ENCODE results near the gene BPTF.
A peak's percentile ranks its signal among the peaks of the same experiment; 100 is the strongest.

- TF ChIP-seq, protein P1, sequence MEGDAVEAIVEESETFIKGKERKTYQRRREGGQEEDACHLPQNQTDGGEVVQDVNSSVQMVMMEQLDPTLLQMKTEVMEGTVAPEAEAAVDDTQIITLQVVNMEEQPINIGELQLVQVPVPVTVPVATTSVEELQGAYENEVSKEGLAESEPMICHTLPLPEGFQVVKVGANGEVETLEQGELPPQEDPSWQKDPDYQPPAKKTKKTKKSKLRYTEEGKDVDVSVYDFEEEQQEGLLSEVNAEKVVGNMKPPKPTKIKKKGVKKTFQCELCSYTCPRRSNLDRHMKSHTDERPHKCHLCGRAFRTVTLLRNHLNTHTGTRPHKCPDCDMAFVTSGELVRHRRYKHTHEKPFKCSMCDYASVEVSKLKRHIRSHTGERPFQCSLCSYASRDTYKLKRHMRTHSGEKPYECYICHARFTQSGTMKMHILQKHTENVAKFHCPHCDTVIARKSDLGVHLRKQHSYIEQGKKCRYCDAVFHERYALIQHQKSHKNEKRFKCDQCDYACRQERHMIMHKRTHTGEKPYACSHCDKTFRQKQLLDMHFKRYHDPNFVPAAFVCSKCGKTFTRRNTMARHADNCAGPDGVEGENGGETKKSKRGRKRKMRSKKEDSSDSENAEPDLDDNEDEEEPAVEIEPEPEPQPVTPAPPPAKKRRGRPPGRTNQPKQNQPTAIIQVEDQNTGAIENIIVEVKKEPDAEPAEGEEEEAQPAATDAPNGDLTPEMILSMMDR (IDR thresholded peaks at IDR 0.05; ENCODE audit: poor library complexity), result peak; percentile 20
- TF ChIP-seq EZH2 (IDR thresholded peaks at IDR 0.05; ENCODE audit: borderline replicate concordance), result no peak
Measured at GRCh38 chr17:67833946-67834631, 8.8 kb downstream of the BPTF start.
